ENCODE measurements around the gene FAM107A. TPM values are rescaled to one million over a fixed set of nuclear protein-coding genes. Genes with fewer than 3 reads are reported as not detected.

Gene FAM107A
- total RNA-seq, 6 experiments from 2014 or later: 0.11 to 0.22 (median 0.12) TPM; not detected in 2

DNA sequence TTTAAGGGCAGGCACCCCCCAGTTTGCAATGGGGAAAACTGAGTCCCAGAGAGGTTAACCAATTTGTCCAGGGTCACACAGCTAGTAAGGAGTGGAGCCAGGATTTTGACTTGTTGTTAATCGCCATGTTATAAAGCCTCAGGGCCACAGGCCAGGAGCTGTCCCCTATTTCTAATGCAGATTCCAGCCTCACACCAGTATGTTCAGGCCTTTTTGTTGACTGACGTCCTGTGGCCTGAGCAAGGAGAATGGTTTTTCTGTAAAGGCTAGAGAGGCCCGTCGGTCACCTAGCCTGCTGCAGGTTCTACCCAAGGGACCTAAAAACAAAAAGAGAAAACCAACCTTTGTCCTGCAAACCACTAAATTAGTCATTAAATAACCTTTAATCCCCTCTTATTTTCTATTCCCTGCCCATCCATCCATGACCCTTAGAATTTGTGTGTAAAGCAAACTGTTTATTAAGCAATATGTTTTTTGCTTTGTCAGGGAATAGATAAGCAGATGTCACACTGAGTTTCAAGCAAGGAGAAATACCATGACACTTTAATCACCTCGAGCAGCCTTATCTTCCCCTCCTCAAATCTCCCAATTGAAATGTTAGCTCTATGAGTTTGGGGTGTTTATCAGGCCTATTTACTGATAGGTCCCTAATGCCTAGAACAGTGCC, 54.3 kb downstream of the FAM107A start:
- Mint-ChIP-seq H3K27me3 (ENCODE audit: insufficient read depth) (no peaks in the 10 kb centered on the region; the same call in 1 of the 2 replicates), H3K9me3 (no peaks in the 10 kb centered on the region), H3K4me1 (ENCODE audit: low read depth) (peaks cover 20% of the 10 kb centered on the region), H3K27ac (no peak overlapping the region), H3K36me3 (ENCODE audit: low read depth) (peaks cover 5% of the 10 kb centered on the region), H3K4me3 (no peak overlapping the region)
- TF ChIP-seq, protein P1, sequence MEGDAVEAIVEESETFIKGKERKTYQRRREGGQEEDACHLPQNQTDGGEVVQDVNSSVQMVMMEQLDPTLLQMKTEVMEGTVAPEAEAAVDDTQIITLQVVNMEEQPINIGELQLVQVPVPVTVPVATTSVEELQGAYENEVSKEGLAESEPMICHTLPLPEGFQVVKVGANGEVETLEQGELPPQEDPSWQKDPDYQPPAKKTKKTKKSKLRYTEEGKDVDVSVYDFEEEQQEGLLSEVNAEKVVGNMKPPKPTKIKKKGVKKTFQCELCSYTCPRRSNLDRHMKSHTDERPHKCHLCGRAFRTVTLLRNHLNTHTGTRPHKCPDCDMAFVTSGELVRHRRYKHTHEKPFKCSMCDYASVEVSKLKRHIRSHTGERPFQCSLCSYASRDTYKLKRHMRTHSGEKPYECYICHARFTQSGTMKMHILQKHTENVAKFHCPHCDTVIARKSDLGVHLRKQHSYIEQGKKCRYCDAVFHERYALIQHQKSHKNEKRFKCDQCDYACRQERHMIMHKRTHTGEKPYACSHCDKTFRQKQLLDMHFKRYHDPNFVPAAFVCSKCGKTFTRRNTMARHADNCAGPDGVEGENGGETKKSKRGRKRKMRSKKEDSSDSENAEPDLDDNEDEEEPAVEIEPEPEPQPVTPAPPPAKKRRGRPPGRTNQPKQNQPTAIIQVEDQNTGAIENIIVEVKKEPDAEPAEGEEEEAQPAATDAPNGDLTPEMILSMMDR (IDR thresholded peaks at IDR 0.05): no peak
- no peak for DNase-seq

DNA sequence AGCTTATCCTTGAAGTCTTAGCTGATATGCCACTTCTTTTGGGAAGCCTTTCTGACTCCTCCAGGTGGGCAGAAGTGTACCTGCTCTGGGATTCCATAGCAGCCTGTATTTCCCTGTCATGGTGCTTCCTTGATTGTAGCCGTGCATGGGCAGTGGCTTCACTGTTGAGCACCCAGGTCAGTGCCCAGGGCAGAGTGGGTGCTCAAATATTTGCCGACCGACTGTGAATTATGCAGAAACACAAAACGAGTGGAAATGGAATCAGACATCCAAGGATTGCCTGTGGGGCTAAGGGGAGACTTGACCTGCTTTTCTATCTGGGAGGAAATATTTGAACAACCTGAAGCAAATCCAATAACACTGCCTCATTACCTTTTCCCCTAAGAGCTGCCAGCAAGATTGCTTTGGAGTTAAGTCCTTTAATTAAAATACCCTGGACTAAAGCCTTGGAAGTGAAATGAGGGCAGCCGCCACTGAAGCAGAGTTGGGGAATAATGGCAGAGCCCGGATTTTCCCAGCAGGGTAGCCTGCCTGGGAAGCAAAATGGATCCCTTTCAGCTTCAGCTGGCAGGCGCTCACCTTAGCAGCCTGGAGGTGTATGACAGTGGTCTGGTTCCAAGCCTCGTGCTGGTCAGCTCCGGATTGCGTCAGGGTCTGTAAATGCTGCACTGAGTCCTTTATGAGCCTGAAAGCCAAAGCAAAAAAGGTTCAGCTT, 55.1 kb downstream of the FAM107A start:
- Mint-ChIP-seq H3K27me3 (ENCODE audit: insufficient read depth) (no peaks in the 10 kb centered on the region; the same call in 1 of the 2 replicates), H3K36me3 (ENCODE audit: low read depth) (peaks cover 4% of the 10 kb centered on the region)
- TF ChIP-seq, protein P1 (IDR thresholded peaks at IDR 0.05): no peak

DNA sequence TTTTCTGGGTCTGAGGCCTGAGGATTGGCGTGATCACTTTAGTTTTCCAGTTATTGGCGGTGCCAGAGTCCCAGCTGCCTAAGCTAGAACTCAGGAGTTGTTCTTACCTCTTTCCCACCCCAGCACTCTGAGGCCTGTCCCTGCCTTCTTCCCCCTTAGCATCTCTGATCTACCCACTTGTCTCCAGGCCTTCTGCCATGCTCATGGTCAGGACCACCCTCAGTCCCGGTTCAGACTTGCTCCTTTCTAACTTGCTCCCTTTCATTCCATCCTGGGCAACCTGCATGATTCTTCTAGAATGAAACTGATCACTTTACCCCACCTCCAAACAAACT, 55.9 kb downstream of the FAM107A start:
- Mint-ChIP-seq H3K4me1 (ENCODE audit: low read depth) (peaks cover 12% of the 10 kb centered on the region), H3K36me3 (ENCODE audit: low read depth) (no peaks in the 10 kb centered on the region; the same call in 1 of the 2 replicates), H3K27ac (no peak overlapping the region), H3K4me3 (no peak overlapping the region), H3K27me3 (ENCODE audit: insufficient read depth) (no peaks in the 10 kb centered on the region; the same call in 1 of the 2 replicates), H3K9me3 (no peaks in the 10 kb centered on the region)
- no peak for DNase-seq
- TF ChIP-seq, protein P1 (IDR thresholded peaks at IDR 0.05): no peak

More for the DNA sequence above, 55.1 kb downstream of the FAM107A start:
- Mint-ChIP-seq H3K27ac (no peak overlapping the region), H3K4me1 (ENCODE audit: low read depth) (peaks cover 19% of the 10 kb centered on the region), H3K4me3 (no peak overlapping the region), H3K9me3 (no peaks in the 10 kb centered on the region)
- no peak for DNase-seq

DNA sequence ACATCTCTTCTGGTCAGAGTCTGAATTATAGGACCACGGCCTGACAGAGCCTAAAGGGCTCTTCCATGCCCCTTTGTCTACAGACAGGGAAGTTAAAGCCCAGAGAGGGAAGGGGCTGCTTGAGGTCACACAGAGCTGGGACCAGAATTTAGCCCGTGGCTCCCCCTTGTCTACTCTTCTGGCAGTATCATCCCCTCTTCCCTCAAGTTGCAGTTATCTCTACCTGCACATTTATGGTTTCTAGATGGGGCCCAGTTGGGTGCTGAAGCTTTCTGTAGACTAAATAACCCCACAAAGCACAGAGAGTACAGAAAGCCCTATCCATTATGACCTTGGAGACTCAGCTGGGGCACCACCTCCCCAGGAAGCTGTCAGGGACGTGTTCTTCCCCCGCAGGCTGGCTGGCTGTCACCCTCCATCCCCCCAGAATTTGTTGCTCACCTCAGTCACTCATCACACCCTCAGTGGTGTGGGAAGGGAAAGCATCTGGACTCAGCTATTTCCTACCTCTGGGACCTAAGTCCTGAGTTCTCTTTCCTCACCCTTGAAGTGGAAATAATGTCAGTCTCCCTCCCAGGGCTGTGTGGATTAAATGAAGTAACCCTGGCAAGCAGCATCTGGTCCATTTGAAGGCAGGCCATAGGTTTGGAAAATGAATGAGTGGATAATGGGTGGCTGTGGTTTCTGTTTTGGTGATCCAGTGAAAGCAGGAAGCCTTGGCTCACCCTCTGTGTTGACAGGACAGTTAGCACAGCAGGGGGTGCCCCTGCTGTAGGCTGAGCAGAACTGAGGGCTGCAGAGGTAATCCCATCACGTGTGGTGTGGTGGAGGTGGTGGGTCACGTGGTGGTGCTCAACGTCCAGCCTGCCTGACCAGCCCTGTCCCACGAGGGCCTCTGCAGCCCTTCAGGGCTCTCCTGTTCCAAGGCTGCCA, 56.5 kb downstream of the FAM107A start:
- no peaks in the 10 kb centered on the region; the same call in 1 of the 2 replicates for H3K27me3 Mint-ChIP-seq (ENCODE audit: insufficient read depth)
- H3K9me3 Mint-ChIP-seq: no peaks in the 10 kb centered on the region
- no peaks in the 10 kb centered on the region; the same call in 1 of the 2 replicates for H3K36me3 Mint-ChIP-seq (ENCODE audit: low read depth)
- DNase-seq: no peak
- TF ChIP-seq, protein P1 (IDR thresholded peaks at IDR 0.05): no peak
- peaks cover 5% of the 10 kb centered on the region for H3K4me1 Mint-ChIP-seq (ENCODE audit: low read depth)
- H3K4me3 Mint-ChIP-seq: no peak overlapping the region
- H3K27ac Mint-ChIP-seq: no peak overlapping the region

DNA sequence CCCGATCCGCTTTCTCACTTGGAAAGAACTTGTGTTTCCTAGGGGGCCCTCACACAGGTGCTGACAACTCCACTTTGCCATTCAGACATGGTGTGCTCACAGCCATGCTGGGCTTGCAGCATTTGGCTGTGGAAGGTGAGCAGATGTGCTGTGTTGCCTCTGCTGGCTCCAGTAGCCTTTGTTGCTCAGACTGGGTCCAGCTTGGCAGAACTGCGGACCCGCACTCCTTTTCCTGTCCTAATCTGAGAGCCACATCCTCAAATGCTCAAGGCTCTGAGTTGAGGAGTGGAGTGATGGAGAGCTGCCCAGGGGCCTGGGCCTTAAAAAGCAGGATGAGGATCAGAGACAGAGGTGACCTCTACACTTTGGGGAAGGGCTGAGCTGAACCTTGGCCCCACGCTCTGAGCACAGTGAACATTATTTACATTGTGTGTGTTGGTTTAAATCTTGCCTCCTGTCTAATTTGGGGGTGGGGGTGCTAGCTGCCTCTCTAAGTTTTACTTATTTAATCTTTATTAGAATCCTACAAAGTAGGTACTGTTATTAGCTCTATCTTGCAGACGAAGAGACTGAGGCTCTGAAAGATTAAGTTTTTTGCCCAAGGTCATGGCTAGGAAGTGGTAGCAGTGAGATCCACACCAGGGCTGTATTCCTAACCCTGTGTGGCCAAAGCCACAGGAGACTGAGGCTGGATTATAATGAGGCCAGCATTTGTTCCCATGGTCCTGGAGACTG, 57.4 kb downstream of the FAM107A start:
- H3K4me3 Mint-ChIP-seq: no peak overlapping the region
- H3K27me3 Mint-ChIP-seq (ENCODE audit: insufficient read depth): no peaks in the 10 kb centered on the region; the same call in 1 of the 2 replicates
- DNase-seq: no peak
- H3K9me3 Mint-ChIP-seq: no peaks in the 10 kb centered on the region
- no peaks in the 10 kb centered on the region for H3K4me1 Mint-ChIP-seq (ENCODE audit: low read depth)
- no peaks in the 10 kb centered on the region; the same call in 1 of the 2 replicates for H3K36me3 Mint-ChIP-seq (ENCODE audit: low read depth)
- no peak overlapping the region for H3K27ac Mint-ChIP-seq
- TF ChIP-seq, protein P1 (IDR thresholded peaks at IDR 0.05): no peak
